ENCODE measurements around the gene ANHX. TPM values are rescaled to one million over a fixed set of nuclear protein-coding genes. Genes with fewer than 3 reads are reported as not detected.
A peak's percentile ranks its signal among the peaks of the same experiment; 100 is the strongest.

The ANHX gene
- total and polyA plus RNA-seq, 2 of the 13 experiments (the other 11 are each of a cell fraction or from before 2014, with no cell fraction given): not detected

GRCh38 chr12:133181238-133181959, 54.3 kb downstream of the ANHX start, which contains the start of gene ZNF268 (continued):
- TF ChIP-seq CREB1 (IDR thresholded peaks at IDR 0.05) (peak; percentile 98), CREB1 (CRISPR knock-in tag; IDR thresholded peaks at IDR 0.05) (peak; percentile 100), ZNF607 (CRISPR knock-in tag; IDR thresholded peaks at IDR 0.05; ENCODE audit: borderline replicate concordance) (peak; percentile 19; the same call in 1 of the 2 replicates), ZNF496 (CRISPR knock-in tag; IDR thresholded peaks at IDR 0.05; ENCODE audit: insufficient replicate concordance) (no peak), ELF1 (CRISPR knock-in tag; IDR thresholded peaks at IDR 0.05) (peak; percentile 95), MBD4 (IDR thresholded peaks at IDR 0.05; ENCODE audit: borderline replicate concordance, low read length) (no peak), SOX5 (CRISPR knock-in tag; IDR thresholded peaks at IDR 0.05; ENCODE audit: borderline replicate concordance) (peak; percentile 49; the same call in 1 of the 2 replicates), ZNF713 (CRISPR knock-in tag; IDR thresholded peaks at IDR 0.05) (no peak), PLRG1 (conservative IDR thresholded peaks at IDR 0.05) (no peak), ZBTB21 (CRISPR knock-in tag; IDR thresholded peaks at IDR 0.05) (peak; percentile 75; the same call in 1 of the 2 replicates), ZNF326 (CRISPR knock-in tag; IDR thresholded peaks at IDR 0.05; ENCODE audit: borderline replicate concordance) (no peak), MAZ (IDR thresholded peaks at IDR 0.05; ENCODE audit: borderline replicate concordance, low read depth, low read length) (no peak), MAZ (CRISPR knock-in tag; IDR thresholded peaks at IDR 0.05; ENCODE audit: low read depth) (peak; percentile 75), ERF (CRISPR knock-in tag; IDR thresholded peaks at IDR 0.05) (peak; percentile 77; the same call in 1 of the 2 replicates), ZNF580 (CRISPR knock-in tag; IDR thresholded peaks at IDR 0.05; ENCODE audit: borderline replicate concordance, low read depth) (peak; percentile 77; the same call in 1 of the 2 replicates), ZSCAN25 (CRISPR knock-in tag; IDR thresholded peaks at IDR 0.05) (no peak), GRHL1 (CRISPR knock-in tag; conservative IDR thresholded peaks at IDR 0.05) (no peak), PAWR (CRISPR knock-in tag; IDR thresholded peaks at IDR 0.05; ENCODE audit: borderline replicate concordance) (no peak), ZNF598 (CRISPR knock-in tag; IDR thresholded peaks at IDR 0.05; ENCODE audit: borderline replicate concordance) (peak; percentile 42; the same call in 1 of the 2 replicates), ZNF547 (CRISPR knock-in tag; IDR thresholded peaks at IDR 0.05) (peak; percentile 32; the same call in 1 of the 2 replicates), IRF2 (CRISPR knock-in tag; IDR thresholded peaks at IDR 0.05) (peak; percentile 99), TBX2 (CRISPR knock-in tag; IDR thresholded peaks at IDR 0.05; ENCODE audit: borderline replicate concordance) (peak; percentile 63), TCF7 (IDR thresholded peaks at IDR 0.05; ENCODE audit: low read depth) (no peak), ZMYM4 (CRISPR knock-in tag; IDR thresholded peaks at IDR 0.05) (peak; percentile 97), SALL1 (CRISPR knock-in tag; IDR thresholded peaks at IDR 0.05) (peak; percentile 64; the same call in 1 of the 2 replicates), RNF219 (CRISPR knock-in tag; IDR thresholded peaks at IDR 0.05) (0 out of 2 replicates have a peak, but pooled peaks have one; percentile 55), RBM39 (IDR thresholded peaks at IDR 0.05; ENCODE audit: low read depth, low read length, poor library complexity, severe bottlenecking) (no peak), KLF16 (CRISPR knock-in tag; IDR thresholded peaks at IDR 0.05) (peak in 1 of 2 experiments; percentile 89; a peak in 2 of 4 replicates)
